HG02884 (cell line): ENCODE data around the gene HPS3.
"Not testable (repeated sequence)": the region's sequence is repeated elsewhere in the genome, so short reads cannot be mapped to it uniquely, and the experiment has no call there.

Experiments
- ATAC-seq: cut with Tn5 transposase; IDR thresholded peaks from one replicate; pipeline ENCODE4 v1.9.1; 2021; ENCODE audit warnings: mild to moderate bottlenecking, moderate library complexity; ENCODE audit not compliant: unreplicated experiment

HPS3 gene

GRCh38 chr3:149181182-149181581 lies 51.7 kb downstream of the HPS3 start:
- no peak for ATAC-seq

DNA sequence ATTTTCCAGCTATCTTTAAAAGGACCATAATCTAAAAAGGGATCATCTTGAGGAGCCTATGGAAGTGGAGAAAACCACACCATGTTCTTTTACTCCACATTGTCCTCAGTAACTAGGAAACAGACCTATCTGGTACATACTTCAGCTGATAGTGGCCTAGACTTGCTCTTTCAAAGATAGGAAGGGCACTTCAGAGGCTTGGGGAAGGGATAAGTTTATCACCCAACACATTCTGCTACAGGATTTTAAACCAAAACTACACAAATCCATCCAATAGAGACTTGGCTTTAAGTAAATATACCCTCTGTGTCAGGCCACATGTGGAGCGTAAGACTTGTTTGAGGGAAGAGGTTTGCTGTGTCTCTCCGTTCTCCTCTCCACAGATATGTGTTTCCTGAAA lies 56.8 kb downstream of the HPS3 start:
- ATAC-seq: no peak

DNA sequence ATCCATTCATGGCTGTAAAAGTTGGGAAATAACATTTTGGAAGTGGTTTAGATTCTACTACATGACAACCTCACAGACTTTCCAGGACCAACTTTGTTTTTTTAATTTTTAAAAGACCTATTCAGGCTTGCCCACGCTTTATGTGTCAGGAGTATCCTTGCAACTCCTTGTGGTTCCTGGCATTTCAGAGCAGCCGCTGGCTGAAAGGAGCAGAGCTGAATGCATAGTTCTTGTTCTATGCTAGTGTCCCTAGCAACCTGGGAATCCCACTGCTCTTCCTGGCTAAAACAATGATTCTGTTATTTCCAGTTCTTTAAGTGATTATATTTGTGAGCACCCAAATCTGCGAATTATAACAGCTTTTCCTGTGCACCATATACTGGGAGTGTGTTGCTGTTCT lies 57.3 kb downstream of the HPS3 start:
- no peak for ATAC-seq

GRCh38 chr3:149188494-149188893 lies 59.1 kb downstream of the HPS3 start:
- no peak for ATAC-seq

DNA sequence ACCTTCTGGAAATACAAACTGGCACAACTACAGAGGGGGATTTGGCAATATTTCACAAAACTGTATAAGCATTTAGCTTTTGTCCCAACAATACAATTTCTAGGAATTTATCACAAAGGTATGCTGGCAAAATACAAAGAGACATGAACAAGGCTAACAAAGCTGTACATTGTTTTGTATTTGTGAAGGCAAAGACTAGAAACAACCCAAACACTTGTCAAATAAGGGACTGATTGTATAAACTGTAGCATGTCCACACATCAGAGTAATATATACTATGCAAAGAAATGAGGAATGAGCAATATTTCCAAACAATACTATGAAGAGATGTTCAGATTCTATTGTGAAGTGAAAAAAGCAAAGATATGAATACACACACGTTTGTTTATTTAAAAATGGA lies 65.8 kb downstream of the HPS3 start:
- no peak for ATAC-seq

DNA sequence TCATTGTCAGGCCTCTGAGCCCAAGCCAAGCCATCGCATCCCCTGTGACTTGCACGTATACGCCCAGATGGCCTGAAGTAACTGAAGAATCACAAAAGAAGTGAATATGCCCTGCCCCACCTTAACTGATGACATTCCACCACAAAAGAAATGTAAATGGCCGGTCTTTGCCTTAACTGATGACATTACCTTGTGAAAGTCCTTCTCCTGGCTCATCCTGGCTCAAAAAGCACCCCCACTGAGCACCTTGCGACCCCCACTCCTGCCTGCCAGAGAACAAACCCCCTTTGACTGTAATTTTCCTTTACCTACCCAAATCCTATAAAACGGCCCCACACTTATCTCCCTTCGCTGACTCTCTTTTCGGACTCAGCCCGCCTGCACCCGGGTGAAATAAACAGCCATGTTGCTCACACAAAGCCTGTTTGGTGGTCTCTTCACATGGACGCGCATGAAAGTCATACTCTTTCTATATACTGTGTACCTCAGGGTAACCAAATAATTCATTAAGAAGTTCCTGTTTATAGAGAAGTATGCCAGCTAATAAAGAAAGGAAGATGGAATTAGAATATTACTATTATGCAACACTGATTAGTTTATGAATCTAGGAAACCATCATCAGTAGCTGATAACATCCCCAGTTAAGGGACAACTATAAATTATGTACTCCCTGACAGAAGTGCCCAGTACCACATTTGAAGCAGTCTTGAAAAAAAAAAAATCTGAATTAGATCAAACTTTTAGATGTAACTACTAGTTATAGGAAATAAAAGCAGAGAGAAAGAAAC lies 67.6 kb downstream of the HPS3 start:
- ATAC-seq: not testable (repeated sequence)

DNA sequence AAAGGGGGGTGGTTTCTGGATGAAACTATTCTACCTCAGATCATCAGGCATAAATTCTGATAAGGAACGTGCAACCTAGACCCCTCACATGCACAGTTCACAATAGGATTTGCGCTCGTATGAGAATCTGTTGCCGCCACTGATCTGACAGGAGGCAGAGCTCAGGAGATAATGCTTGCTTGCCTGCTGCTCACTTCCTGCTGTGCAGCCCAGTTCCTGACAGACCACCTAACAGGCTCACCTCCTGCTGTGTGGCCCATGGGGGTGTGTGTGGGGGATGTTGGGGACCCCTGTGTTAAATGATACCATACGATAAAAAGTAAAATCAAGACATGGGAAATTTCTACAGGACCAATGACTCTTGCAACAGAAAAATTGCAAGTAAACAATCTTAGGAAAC lies 68.2 kb downstream of the HPS3 start:
- ATAC-seq: no peak

DNA sequence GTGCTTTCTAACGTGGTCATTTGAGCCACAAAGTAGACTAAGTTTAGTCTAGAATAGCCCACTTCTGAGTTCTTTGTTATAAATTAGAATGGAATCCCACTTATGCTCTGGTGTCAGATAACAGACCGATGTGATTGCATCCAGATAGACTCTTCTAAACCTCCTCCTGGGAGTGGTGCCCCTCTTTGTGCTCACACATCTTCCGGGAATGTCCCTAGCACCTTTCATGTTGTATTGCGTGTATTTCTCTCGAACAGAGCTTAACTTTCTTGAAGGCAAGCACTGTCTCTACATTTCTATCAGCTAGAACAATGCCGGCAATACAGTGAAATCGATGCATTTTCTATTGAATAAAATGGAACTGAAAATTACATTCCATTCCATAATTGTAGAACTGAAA lies 69.2 kb downstream of the HPS3 start:
- ATAC-seq: no peak

DNA sequence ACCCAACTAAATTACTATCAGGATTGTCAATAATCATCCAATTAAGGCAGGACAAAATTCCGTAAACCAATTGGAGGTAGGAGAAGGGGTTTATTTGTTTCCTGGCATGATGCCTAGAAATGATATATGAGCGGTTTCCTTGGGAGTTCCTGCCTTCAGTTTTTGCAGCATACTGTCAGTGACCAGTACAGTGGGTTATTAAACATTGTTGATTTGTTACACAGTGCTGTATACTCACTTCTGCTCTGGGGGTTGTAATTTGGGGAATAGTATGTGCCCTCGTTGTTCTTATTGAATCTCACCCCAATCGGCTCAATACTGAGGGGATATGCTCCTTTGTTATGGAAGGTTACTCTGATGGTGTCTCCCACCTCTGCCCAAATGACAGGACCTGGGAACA lies 70.0 kb downstream of the HPS3 start:
- ATAC-seq: no peak

GRCh38 chr3:149203758-149204157 lies 74.3 kb downstream of the HPS3 start:
- peak; percentile 99 for ATAC-seq

- no peak for ATAC-seq
Measured at GRCh38 chr3:149204390-149204991, 75.1 kb downstream of the HPS3 start.

GRCh38 chr3:149207475-149207874 lies 78.0 kb downstream of the HPS3 start:
- ATAC-seq: no peak

GRCh38 chr3:149209431-149209830 lies 80.0 kb downstream of the HPS3 start:
- no peak for ATAC-seq

DNA sequence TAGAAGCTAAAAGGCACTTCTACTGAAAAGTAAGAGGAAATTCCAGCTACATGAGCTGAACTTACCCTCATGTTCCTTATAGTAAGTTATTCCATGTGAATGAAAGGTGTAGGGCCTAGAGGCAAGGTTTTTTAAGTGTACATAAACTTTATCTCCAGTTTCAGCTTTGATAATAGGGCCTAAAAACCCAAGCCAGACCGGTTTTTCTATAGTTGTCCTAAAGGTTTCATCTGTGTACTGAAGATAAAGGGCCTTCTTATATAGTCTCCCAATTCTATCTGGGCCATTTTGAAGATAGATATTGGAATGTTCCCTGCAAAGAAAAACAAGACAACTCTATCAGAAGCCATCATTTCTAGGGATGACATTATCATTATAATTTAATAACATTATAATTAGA lies 82.9 kb downstream of the HPS3 start:
- ATAC-seq: no peak

DNA sequence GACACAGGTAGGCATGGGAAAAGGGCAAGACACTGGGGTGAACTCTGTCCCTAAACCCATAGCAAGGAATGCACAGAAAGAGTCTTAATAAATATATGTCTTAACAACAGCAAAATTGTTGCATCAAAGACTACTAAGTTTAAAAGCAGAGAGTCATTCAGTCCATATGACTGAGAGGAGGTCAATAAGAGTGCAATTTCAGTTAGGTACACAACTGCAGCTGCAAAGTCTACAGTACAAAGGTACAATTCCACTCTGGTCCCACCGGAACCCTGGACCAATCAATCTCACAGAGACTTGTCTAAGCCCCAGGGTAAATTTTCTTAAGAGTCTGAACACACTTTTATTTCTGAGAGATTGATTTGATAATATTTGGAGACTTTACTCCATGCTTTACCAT lies 85.3 kb downstream of the HPS3 start:
- no peak for ATAC-seq

DNA sequence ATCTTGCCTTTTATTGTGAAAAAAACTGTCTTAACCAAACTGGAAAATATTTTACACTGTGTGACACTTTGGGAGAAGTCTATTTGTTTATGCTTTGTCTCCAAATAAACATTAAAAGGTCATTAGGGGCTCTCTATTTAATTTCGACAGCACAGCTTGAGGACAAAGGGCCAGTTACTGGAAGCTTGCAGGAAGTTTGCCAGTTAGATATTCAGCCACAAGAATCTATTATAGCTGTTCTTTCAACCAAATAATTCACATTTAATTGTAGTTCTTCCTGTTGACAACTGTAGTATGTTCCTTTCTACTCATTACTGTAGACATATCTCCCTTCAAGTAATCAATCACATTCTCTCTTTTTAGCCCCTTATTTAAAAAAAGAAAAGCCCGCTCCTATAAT lies 86.1 kb downstream of the HPS3 start:
- ATAC-seq: no peak

DNA sequence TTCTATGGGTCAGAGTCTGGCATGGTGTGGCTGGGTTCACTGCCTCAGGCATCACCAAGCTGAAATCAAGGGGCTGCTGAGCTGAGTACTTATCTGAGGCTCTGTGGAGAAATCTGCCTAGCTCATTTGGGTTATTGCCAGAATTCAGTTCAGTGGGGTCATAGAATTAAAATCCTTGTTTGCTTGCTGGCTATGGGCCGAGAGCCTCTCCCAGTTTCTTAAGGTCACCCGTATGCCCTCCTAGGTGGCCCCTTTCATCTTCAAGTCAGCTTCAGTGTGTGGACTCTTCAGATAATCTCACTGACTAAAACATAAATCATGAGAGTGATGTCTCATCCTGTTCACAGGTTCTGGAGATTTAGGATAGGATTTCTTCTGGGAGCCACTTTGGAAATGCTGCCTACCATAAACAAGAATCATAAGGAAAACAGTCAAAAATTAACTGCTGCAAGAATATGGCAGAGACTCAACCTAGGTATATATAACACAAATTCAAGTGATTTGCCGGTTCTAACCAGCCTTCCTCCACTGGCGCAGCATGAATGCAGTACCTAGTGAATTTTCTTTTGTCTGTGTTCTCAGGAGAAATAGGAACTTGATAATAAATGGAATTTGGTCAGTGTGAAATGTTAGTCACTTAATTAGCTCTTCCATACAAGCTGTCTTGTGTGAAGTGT lies 86.9 kb downstream of the HPS3 start:
- ATAC-seq: no peak

- ATAC-seq: no peak
Measured at GRCh38 chr3:149217347-149217746, 87.9 kb downstream of the HPS3 start.

- ATAC-seq: not testable (repeated sequence)
Measured at GRCh38 chr3:149219380-149220121, 90.1 kb downstream of the HPS3 start.

- ATAC-seq: no peak
Measured at GRCh38 chr3:149221783-149222517, 92.5 kb downstream of the HPS3 start, which contains the start of gene CP. Gene CP, minus strand, starts transcription at chr3:149221829. Its CDS starts 37 bp downstream, at chr3:149221792.
